Measurements from ENCODE around the gene FBXO47. TPM values are rescaled to one million over a fixed set of nuclear protein-coding genes. Genes with fewer than 3 reads are reported as not detected.

Gene FBXO47
- polyA plus RNA-seq, 2 donors: not detected

GRCh38 chr17:38889745-38890409, 77.3 kb downstream of the FBXO47 start:
- H3K4me3 ChIP-seq (ENCODE audit: low read depth in 1 of 2, low read length in 2 of 2): no peak overlapping the region
- H3K9me3 ChIP-seq (ENCODE audit: control insufficient read depth in 2 of 2, insufficient read depth in 1 of 2, low read depth in 1 of 2, low read length in 1 of 2): no peaks in the 10 kb centered on the region
- 81 to 84% methylated on average over 12 of the region's 12 CpGs for WGBS, 2 donors
- no peak overlapping the region for H3K27ac ChIP-seq (ENCODE audit: low read depth in 2 of 2, low read length in 1 of 2)
- no peaks in the 10 kb centered on the region for H3K27me3 ChIP-seq (ENCODE audit: control insufficient read depth in 1 of 2, insufficient read depth in 2 of 2, low read length in 2 of 2)
- peaks cover 7 to 59% of the 10 kb centered on the region in 2 donors for H3K36me3 ChIP-seq (ENCODE audit: control insufficient read depth in 2 of 2, insufficient read depth in 2 of 2, low read length in 1 of 2)
- peaks cover 9 to 19% of the 10 kb centered on the region in 2 donors for H3K4me1 ChIP-seq (ENCODE audit: control insufficient read depth in 2 of 2, insufficient read depth in 2 of 2, low read length in 1 of 2)

- H3K9me3 ChIP-seq (ENCODE audit: control insufficient read depth in 2 of 2, insufficient read depth in 1 of 2, low read depth in 1 of 2, low read length in 1 of 2): no peaks in the 10 kb centered on the region
- H3K27me3 ChIP-seq (ENCODE audit: control insufficient read depth in 1 of 2, insufficient read depth in 2 of 2, low read length in 2 of 2): no peaks in the 10 kb centered on the region
- peaks cover 7 to 60% of the 10 kb centered on the region in 2 donors for H3K36me3 ChIP-seq (ENCODE audit: control insufficient read depth in 2 of 2, insufficient read depth in 2 of 2, low read length in 1 of 2)
- 85 to 92% methylated on average over 9 of the region's 9 CpGs for WGBS, 2 donors
- no peak overlapping the region for H3K4me3 ChIP-seq (ENCODE audit: low read depth in 1 of 2, low read length in 2 of 2)
- peaks cover 9 to 19% of the 10 kb centered on the region in 2 donors for H3K4me1 ChIP-seq (ENCODE audit: control insufficient read depth in 2 of 2, insufficient read depth in 2 of 2, low read length in 1 of 2)
- H3K27ac ChIP-seq (ENCODE audit: low read depth in 2 of 2, low read length in 1 of 2): no peak overlapping the region
These were observed 78.4 kb downstream of the FBXO47 start for GRCh38 chr17:38888842-38889241.

DNA sequence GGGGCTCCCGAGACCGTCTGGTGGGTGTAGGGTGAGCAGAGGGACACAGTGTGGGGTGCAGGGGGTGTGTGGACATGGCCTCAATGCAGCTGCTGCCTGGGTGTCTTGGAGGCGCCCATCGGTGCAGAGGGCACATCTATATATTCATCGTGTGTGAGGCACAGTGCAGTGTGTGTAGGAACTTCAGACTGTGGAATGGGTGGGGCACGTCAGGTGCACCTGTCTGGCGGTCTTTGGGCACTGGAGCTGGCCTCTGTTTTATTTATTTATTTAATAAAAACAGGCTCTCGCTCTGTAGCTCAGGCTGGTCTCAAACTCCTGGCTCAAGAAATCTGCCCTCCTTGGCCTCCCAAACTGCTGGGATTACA, 80.6 kb downstream of the FBXO47 start:
- Histone ChIP-seq H3K9me3 (ENCODE audit: control insufficient read depth in 2 of 2, insufficient read depth in 1 of 2, low read depth in 1 of 2, low read length in 1 of 2) (no peaks in the 10 kb centered on the region), H3K27ac (ENCODE audit: low read depth in 2 of 2, low read length in 1 of 2) (no peak overlapping the region), H3K4me1 (ENCODE audit: control insufficient read depth in 2 of 2, insufficient read depth in 2 of 2, low read length in 1 of 2) (peaks cover 16 to 17% of the 10 kb centered on the region in 2 donors), H3K27me3 (ENCODE audit: control insufficient read depth in 1 of 2, insufficient read depth in 2 of 2, low read length in 2 of 2) (no peaks in the 10 kb centered on the region), H3K36me3 (ENCODE audit: control insufficient read depth in 2 of 2, insufficient read depth in 2 of 2, low read length in 1 of 2) (peaks cover 3 to 48% of the 10 kb centered on the region in 2 donors), H3K4me3 (ENCODE audit: low read depth in 1 of 2, low read length in 2 of 2) (no peak overlapping the region)
- 60 to 73% methylated on average over 8 of the region's 8 CpGs for WGBS, 2 donors

Other genes starting within 250 kb of the FBXO47 start
- gene CISD3, start 237.1 kb downstream of the FBXO47 start, polyA plus RNA-seq: 10 to 100 TPM; 14.5 to 28.5 TPM
- gene PCGF2, start 219.1 kb downstream of the FBXO47 start, polyA plus RNA-seq: 10 to 100 TPM in 1 of 2 donors, 1 to 10 TPM in 1; 9.4 to 22.4 TPM
- 100 to 1,000 TPM; 198 to 204 TPM for gene PSMB3, start 214.7 kb downstream of the FBXO47 start, polyA plus RNA-seq
- 10 to 100 TPM in 1 of 2 donors, 1 to 10 TPM in 1; 7.7 to 11.1 TPM for gene PIP4K2B, start 167.8 kb downstream of the FBXO47 start, polyA plus RNA-seq
- 10 to 100 TPM; 15.2 to 21.0 TPM for gene CWC25, start 142.1 kb downstream of the FBXO47 start, polyA plus RNA-seq
- gene RPL23, start 113.7 kb downstream of the FBXO47 start, polyA plus RNA-seq: 1,000 to 10,000 TPM; 2,779 to 3,117 TPM
- gene LASP1, start 97.3 kb downstream of the FBXO47 start, polyA plus RNA-seq: 10 to 100 TPM; 26.5 to 33.0 TPM
- gene PLXDC1, start 184.2 kb upstream of the FBXO47 start, polyA plus RNA-seq: 1 to 10 TPM; 4.7 to 6.0 TPM
- not detected for gene ARL5C, start 198.8 kb upstream of the FBXO47 start, polyA plus RNA-seq
- gene CACNB1, start 230.3 kb upstream of the FBXO47 start, polyA plus RNA-seq: 1 to 10 TPM; 1.6 to 2.6 TPM
- gene RPL19, start 232.9 kb upstream of the FBXO47 start, polyA plus RNA-seq: 1,000 to 10,000 TPM; 2,441 to 3,049 TPM